GM18873 (cell line): ENCODE results near the gene CCSER1.
"Not testable (repeated sequence)": the region's sequence is repeated elsewhere in the genome, so short reads cannot be mapped to it uniquely, and the experiment has no call there.

Source experiments
- ATAC-seq: cut with Tn5 transposase; IDR thresholded peaks from one replicate; pipeline ENCODE4 v1.9.1; 2021; ENCODE audit warnings: mild to moderate bottlenecking, moderate library complexity, moderate number of reproducible peaks; ENCODE audit not compliant: unreplicated experiment, low FRiP score

The CCSER1 gene

DNA sequence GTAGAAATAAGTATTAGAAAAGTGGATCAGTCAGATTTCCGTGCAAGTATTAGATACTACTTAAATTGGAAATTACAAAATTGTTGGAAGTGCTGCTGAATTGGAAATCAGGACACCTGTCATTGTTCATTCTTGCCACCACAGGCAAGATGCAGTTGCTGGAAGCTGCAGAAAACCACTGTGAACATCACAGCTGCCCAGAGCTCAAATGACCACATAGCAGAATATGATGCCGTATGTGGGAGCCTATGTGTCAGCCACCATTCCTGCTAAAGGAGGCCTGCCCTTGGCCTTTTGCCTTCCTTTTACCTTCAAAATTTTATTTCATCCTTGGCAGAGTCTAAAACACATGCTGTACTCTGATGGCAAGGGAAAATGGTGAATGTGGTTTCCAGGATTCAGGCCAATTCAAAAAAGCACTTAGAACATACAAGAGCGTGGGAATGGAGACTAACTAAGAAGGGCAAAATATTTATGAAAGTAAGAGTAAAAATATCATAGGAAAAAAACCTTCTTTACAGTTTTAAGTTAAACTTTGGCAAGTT lies 1171.0 kb downstream of the CCSER1 start:
- no peak for ATAC-seq

DNA sequence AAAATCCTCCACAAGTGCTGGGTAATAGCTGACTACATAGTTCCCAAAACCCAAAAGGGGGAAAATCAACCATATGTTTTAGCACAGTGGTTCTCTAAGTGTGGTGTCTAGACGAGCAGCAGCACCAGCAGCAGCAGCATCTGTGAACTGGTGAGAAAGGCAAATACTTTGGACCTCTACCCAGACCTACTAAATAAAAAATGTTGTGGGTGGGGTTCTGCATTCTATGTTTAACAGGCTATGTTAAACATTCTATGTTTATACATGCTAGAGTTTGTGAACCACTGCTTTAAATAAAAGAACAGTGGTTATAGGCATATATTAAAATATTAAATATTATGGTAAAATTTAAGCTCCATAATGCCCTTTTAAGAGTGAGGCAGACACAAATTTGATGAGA lies 1171.6 kb downstream of the CCSER1 start:
- ATAC-seq: no peak

DNA sequence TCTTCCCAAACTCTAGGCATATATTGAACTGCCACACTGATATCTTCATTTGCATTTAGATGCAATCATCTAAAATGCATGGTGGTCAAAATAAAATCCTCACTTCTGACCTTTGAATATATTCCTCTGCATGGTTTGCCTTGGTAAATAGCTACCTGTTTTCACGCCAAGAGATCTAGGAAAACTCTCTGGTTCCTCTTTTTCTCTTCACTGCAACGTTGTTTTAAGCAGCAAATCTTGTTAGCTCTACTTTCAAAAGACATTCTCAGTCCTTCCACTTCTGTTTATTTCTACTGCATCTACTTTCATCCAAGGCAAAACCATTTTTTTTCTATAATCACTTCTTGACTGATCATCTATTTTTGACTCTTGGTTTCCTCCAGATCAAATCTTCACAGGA lies 1174.9 kb downstream of the CCSER1 start:
- ATAC-seq: no peak

DNA sequence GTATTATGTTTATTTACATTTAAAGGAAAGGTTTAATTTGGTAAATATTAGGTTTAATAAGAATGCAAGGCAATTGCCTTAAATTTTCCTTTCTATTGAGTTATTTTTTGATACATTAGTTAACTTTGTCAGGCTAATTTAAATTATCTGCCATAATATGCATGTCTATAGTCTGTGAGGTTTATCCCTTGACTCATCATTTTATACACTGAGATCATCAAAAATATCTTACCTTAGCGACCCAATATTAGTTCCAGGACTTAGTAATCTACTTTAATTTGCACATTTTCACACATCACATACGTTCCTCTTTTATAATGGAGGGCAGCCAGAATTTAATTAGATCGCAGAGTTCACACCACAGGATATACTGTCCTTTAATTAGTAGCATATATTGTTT lies 1177.1 kb downstream of the CCSER1 start:
- no peak for ATAC-seq

DNA sequence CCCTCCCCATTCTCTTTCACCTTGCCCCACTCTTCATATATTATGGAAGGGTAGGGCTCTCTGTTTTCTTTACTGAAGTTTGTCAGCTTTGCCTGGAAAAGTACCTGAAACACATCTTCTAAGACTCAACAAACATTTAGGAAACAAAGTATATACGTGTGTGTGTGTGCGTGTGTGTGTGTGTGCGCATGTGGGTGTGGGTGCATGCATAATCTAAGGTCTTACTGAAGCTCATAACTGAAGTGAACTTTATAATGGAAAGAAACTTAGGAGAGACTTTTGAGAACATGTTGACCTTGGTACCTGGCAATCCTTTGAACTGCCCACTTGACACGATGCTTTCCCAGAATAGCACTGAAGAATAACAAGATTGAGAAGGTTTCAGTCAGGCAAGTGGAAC lies 1190.2 kb downstream of the CCSER1 start:
- no peak for ATAC-seq

DNA sequence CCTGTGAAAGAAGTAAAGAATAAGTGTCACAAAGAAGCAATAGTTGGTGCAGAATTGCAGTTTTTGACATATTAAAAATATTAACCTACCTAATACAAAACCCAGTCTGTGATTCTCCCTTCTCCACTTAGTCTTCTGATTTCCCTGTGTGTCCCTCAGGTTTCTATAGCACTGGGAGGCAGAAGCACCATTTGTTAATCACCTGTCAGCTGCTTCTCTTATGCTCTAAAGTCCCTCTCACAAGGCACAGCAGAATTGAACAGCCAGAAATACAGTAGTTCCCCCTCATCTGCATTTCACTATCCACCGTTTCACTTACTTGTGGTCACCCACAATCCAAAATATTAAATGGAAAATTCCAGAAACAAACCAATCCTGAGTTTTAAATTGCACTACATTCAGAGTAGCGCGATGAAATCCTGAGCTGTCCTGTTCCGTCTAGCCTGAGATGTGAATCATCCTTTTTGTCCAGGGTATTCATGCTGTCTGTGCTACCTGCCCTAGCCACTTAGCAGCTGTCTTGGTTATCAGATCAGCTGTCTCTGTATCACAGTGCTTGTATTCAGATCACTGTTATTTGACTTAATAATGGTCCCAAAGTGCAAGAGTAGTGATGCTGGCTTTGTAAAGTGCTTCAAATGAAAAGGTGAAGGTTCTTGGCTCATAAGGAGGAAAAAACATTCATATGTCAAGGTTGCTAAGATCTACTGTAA lies 1192.5 kb downstream of the CCSER1 start:
- ATAC-seq: no peak

DNA sequence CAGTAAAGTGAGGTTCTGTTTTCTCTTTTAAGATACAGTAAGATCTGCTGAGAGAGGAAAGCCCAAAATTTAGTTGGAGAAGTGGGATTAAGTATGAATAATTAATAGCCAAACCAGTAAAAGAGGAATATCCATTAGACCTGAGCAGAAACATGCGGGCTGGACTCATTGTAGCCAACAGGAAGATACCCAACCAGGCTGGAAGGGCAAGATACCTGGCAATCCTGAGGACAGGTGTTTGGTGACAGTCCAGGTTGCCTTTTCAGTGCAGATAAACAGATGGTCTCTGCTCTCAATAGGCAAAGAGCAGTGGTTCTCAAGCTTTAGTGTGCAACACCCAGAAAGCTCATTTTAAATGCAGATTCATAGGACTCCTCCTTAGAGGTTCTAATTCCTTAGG lies 1195.8 kb downstream of the CCSER1 start:
- ATAC-seq: no peak

DNA sequence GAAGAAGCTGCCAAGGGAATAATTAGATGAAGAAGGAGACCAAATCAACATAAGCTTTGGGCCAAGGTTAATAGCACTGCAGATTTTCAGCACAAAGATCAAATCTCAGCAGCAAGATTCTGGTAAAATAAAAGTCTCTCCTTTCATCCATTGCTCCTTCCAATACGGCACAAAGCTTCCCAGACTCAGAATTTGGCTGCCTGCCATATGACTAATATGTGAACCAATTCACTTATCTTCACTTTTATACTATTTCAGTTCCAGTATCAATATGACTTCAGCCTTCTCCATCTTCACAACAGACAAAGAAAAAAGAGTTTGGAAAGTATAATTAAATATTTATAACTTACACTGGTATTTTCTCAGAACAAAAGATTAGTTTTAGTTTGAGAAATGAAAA lies 1198.3 kb downstream of the CCSER1 start:
- no peak for ATAC-seq

DNA sequence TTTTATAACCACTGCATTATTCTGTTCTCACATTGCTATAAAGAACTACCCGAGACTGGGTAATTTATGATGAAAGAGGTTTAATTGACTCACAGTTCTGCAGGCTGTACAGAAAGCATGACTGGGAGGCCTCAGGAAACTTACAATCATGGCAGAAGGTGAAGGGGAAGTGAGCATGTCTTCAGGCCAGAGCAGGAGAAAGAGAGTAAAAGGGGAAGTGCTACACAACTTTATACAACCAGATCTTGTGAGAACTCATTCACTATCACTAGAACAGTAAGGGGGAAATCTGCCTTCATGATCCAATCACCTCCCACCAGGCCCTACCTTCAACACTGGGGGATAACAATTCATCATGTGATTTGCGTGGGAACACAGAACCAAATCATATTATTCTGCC lies 1199.0 kb downstream of the CCSER1 start:
- not testable (repeated sequence) for ATAC-seq

DNA sequence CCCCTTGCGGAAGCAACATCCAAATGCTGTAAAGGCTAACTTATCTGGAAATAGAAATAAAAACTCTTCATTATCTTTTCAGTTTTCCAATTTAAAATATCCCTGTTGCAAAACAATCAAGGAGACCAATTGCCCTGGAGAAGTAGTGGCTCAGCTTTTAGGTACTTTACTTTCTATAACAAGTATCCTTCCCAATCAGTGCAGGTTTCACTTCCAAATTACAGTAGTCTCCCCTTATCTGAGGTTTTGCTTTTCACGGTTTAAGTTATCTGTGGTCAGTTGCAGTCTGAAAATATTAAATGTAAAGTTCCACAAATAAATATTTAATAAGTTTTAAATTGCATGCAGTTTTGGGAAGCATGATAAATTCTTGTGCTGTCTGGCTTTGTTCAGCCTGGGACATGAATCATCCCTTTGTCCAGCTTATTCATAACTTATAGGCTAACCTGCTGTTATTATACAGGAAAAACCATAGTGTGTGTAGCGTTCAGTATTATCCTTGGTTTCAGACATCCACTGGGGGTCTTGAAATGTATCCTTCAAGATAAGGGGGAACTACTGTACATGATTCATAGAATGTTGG lies 1203.5 kb downstream of the CCSER1 start:
- no peak for ATAC-seq

DNA sequence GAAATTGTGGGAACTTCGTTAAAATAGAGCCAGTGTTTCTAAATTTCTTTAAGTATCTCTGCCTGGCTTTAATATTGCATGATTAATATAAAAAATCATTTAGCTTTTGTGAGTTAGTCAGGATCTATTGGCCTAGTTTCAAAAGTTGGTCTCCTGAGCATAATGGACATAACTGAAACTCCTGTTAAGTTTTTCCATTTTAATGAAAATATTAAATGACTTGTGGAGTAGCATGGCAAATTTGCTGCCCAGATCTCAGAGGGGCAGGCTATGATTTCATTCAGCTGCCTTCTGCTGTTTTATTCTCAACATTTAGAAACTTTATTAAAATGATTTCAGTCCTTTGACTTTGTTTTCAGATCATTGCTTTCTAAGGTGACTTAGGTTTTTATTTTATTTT lies 1213.6 kb downstream of the CCSER1 start:
- ATAC-seq: no peak

DNA sequence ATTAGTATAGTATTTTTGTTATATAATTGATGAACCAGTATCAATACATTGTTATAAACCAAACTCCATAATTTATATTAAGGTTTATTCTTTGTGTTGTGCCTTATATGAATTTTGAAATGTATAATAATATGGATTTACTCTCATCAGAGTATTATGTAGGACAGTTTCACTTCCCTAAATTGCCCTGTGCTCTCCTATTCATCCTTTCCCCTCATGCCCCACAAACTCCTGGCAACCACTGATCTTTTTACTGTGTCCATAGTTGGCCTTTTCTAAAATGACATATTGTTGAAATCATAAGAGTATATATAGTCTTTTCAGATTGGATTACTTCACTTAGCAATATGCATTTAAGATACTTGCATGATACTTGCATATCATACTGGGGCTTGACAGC lies 1218.4 kb downstream of the CCSER1 start:
- no peak for ATAC-seq

DNA sequence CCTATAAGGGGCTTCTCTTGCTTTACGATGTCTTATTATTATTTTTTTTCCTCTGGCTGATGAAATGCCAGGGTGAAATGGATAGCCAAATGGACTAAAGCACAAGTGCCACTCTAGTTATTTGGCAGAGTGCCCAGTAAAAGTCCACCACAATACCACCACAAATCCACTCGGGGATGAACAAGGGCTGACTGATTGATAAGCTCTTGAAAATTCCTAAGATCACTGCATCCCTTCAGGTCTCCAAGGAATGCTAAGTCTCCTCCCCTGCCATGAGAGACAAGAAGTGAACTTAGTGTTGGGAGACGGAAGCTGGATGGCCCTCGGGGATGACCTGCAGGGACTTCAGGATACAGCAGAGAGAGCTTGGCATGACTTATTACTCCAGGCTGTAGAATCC lies 1229.3 kb downstream of the CCSER1 start:
- not testable (repeated sequence) for ATAC-seq

DNA sequence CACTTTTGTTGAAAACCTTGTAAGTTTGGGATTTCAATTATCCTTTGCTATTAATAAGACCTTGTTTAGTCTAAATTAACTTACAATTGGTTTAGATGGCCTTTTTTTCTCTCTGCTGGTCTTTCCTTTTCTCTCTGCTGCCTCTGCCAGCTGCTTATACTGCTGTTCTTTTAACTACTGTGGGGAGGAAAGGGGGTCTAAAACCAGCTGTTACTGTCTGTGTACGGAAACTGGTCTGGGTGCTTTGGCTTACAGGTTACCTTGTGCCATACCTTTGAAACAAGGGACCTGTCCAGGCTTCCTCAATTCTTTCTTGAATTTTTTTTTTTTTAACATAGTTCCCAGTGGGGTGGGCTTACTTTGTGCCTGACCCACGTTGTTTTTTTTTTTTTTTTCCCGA lies 1230.8 kb downstream of the CCSER1 start:
- not testable (repeated sequence) for ATAC-seq

DNA sequence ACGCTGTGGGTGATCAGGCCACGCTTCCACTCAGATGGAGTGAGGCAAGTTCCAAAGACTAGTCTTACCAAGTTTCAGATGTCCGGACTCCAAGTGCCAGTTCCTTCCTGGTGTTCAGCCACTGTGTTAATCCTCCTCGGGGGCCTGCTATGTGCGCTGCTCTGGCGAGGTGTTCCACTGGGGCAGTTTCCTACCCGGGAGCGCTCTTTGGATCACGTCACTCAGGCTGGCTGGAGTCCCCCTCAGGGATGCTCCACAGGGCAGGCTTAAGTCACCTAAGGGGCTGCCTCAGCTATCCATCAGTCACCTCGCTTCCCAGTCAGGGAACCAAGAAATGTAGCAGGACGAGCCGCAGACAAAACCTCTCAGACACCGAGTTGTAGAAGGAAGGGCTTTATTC lies 1231.4 kb downstream of the CCSER1 start:
- ATAC-seq: not testable (repeated sequence)

DNA sequence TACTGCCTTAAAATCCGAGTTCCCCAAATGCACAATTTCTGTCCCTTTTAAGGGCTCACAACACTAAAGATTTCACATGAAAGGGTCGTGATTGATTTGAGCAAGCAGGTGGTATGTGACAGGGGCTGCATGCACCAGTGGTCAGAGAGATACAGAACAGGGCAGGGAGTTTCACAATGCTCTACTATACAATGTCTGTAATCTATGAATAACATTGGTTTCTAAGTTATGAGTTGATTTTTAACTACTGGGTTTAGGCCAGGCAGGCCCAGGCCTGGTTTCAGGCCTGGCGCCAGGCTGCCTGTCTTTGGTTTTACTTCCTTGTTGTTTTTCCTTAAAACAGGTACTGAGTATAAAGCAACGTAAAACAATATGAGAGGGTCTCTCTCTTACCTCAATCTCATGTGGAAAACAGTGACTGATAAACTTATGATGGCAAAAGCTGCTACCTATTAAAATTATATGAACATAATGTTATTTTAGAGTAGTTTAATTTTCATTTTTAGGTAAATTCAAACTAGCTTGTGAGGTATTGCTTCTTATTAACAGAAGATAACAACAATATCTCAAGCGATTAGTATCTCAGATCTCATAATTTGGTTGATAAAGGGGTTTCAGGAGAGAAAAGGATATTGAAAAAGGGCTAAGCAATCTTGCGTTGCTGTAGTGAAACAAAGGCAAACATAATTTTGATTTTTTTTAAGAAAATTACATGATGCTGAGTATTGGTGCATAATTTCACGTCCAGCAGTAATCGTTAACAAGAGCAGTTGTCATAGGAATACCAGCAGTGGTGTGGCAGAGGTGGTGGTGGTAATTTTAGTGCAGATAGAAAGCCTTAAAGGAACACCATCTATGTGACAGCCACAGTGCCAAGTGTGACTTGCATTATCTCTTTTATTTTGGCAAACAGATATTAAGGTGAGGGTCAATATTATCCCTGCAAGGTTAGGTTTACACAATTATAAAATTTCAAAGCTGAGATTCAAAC lies 1232.1 kb downstream of the CCSER1 start:
- peak; percentile 40 for ATAC-seq

DNA sequence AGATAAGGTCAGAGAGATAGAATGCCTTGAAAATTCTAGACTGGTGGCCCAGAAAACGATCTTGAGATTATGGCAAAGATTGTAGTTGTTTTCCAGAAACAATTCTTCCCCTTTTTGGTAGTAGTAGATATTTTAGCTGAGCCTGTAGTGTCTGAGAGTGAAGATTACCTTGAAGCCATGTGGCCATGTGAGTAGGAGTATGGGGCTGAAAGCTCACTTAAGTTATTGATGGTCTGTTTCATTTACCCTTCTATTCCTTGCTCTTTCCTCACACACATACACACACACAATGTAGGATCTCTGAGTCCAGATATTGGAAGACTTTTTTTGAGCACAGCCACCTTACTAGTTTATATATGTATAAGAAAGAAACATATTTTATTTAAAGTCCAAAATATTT lies 1234.9 kb downstream of the CCSER1 start:
- ATAC-seq: no peak

DNA sequence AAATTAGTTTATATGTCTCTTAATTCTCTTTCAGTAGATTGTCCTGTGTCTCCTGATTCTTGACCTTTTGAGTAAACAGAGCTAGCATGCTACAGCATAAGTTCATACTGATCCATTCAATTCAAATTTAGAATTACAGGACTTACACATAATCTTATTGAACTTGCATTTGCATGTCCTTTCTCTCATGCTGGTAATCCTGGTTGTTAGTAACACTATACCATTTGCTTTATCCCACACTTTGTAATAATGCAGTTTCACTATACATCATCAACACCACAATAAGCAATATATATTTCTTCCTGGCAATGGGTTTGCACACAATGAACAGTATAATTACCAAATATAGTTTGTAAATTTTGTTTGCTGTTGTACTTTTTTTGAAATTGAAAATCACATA lies 1239.4 kb downstream of the CCSER1 start:
- no peak for ATAC-seq

DNA sequence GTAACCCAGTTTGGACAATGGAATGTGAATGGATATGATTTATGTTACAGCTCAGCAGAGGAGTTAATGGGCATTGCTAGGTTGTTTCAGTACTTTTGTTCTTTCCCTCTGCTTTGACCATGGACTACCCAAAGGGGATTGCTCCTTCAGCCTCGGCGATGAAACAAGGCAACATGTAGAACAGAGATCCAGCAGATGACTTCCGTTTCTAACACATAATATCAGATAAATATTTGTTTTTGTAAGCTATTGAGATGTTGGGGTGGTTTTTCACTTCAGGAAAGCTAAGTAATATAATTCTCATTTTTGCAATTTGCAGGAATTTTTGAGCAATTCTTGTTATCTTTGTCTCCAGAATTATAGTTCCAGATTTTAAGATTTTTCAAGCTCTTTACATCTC lies 1241.9 kb downstream of the CCSER1 start:
- ATAC-seq: no peak

DNA sequence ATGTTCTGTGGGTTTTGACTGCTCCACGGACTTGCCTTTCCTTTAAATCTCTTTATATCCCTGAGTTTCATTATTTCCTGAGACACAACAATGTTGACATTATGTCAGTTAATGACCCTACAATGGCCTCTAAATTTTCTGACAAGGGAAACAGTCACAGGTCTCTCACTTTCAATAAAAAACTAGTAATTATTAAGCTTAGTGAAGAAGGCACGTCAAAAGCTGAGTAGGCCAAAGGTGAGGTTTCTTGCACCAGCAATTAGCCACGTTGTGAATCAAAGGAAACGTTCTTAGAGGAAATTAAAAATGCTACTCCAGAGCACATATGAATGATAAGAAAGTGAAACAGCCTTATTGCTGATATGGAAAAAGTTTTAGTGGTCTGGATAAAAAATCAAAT lies 1246.4 kb downstream of the CCSER1 start:
- no peak for ATAC-seq

DNA sequence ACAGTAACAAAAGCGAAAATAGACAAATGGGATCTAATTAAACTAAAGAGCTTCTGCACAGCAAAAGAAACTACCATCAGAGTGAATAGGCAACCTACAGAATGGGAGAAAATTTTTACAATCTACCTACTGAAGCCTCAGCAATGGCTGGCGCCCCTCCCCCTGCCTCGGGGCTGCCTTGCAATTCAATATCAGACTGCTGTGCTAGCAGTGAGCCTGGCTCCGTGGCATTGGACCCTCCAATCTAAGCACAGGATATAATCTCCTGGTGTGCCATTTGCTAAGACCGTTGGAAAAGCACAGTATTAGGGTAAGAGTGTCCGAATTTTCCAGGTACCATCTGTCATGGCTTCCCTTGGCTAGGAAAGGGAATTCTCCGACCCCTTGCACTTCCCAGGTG lies 1278.2 kb downstream of the CCSER1 start:
- not testable (repeated sequence) for ATAC-seq
